ENCODE data around the gene CNTLN.
"Not testable (repeated sequence)": the region's sequence is repeated elsewhere in the genome, so short reads cannot be mapped to it uniquely, and the experiment has no call there.

CNTLN gene

GRCh38 chr9:17280350-17281012 is 145.6 kb downstream of the CNTLN start:
- H3K27ac ChIP-seq: no peak overlapping the region
- H3K9me3 ChIP-seq: peaks cover 0 to 7% (median 0%) of the 10 kb centered on the region in 3 donors
- DNase-seq: no peak
- no peaks in the 10 kb centered on the region for H3K27me3 ChIP-seq
- no peak for TF ChIP-seq CTCF (IDR thresholded peaks at IDR 0.05)
- peaks cover 5 to 11% (median 6%) of the 10 kb centered on the region in 3 donors for H3K36me3 ChIP-seq
- intact Hi-C loops (cut with DNase I; ENCODE audit: low total_unique reads): no loop called here
- no peak overlapping the region for H3K4me3 ChIP-seq
- no peaks in the 10 kb centered on the region for H3K4me1 ChIP-seq

- H3K36me3 ChIP-seq: peaks cover 0 to 10% (median 0%) of the 10 kb centered on the region in 3 donors
- H3K4me1 ChIP-seq; H3K4me3 ChIP-seq; H3K27me3 ChIP-seq; H3K27ac ChIP-seq; DNase-seq; intact Hi-C loops (cut with DNase I; ENCODE audit: low total_unique reads); H3K9me3 ChIP-seq: not testable (repeated sequence)
Measured at GRCh38 chr9:17290673-17291072, 155.8 kb downstream of the CNTLN start.

GRCh38 chr9:17291766-17292165 is 156.9 kb downstream of the CNTLN start:
- H3K27me3 ChIP-seq: no peaks in the 10 kb centered on the region
- no peaks in the 10 kb centered on the region for H3K9me3 ChIP-seq
- no peak for TF ChIP-seq CTCF (IDR thresholded peaks at IDR 0.05)
- H3K4me3 ChIP-seq: no peak overlapping the region
- H3K4me1 ChIP-seq: no peaks in the 10 kb centered on the region
- H3K36me3 ChIP-seq: peaks cover 0 to 10% (median 0%) of the 10 kb centered on the region in 3 donors
- no peak overlapping the region for H3K27ac ChIP-seq
- intact Hi-C loops (cut with DNase I; ENCODE audit: low total_unique reads): no loop called here
- no peak for DNase-seq

GRCh38 chr9:17293685-17294084 is 158.8 kb downstream of the CNTLN start:
- no peak overlapping the region for H3K4me3 ChIP-seq
- no peaks in the 10 kb centered on the region for H3K9me3 ChIP-seq
- intact Hi-C loops (cut with DNase I; ENCODE audit: low total_unique reads): no loop called here
- no peaks in the 10 kb centered on the region for H3K27me3 ChIP-seq
- no peak for DNase-seq
- peaks cover 0 to 10% (median 0%) of the 10 kb centered on the region in 3 donors for H3K36me3 ChIP-seq
- no peak for TF ChIP-seq CTCF (IDR thresholded peaks at IDR 0.05)
- no peaks in the 10 kb centered on the region for H3K4me1 ChIP-seq
- H3K27ac ChIP-seq: no peak overlapping the region

- no peak for DNase-seq
- H3K27ac ChIP-seq: no peak overlapping the region
- H3K4me3 ChIP-seq: no peak overlapping the region
- peaks cover 0 to 10% (median 0%) of the 10 kb centered on the region in 3 donors for H3K36me3 ChIP-seq
- intact Hi-C loops (cut with DNase I; ENCODE audit: low total_unique reads): no loop called here
- no peaks in the 10 kb centered on the region for H3K27me3 ChIP-seq
- no peaks in the 10 kb centered on the region for H3K9me3 ChIP-seq
- no peak for TF ChIP-seq CTCF (IDR thresholded peaks at IDR 0.05)
- no peaks in the 10 kb centered on the region for H3K4me1 ChIP-seq
Measured at GRCh38 chr9:17294822-17295624, 160.2 kb downstream of the CNTLN start.

GRCh38 chr9:17315341-17315740 is 180.5 kb downstream of the CNTLN start:
- H3K27ac ChIP-seq: no peak overlapping the region
- no peak for TF ChIP-seq CTCF (IDR thresholded peaks at IDR 0.05)
- DNase-seq: no peak
- H3K4me1 ChIP-seq: no peaks in the 10 kb centered on the region
- no peak overlapping the region for H3K4me3 ChIP-seq
- peaks cover 0 to 5% (median 0%) of the 10 kb centered on the region in 3 donors for H3K36me3 ChIP-seq
- no peaks in the 10 kb centered on the region for H3K27me3 ChIP-seq
- H3K9me3 ChIP-seq: no peaks in the 10 kb centered on the region
- intact Hi-C loops (cut with DNase I; ENCODE audit: low total_unique reads): no loop called here

Measured in tibial artery (tissue), 4 donors.